Stimulated activated naive CD4-positive, alpha-beta T cell (primary cell): ENCODE measurements around the gene SLC25A13.

Experiments
- DNase-seq, 6 experiments: peaks; one replicate each; lab custom pipeline; 2025; lab: John Stamatoyannopoulos, UW

Gene SLC25A13

DNA sequence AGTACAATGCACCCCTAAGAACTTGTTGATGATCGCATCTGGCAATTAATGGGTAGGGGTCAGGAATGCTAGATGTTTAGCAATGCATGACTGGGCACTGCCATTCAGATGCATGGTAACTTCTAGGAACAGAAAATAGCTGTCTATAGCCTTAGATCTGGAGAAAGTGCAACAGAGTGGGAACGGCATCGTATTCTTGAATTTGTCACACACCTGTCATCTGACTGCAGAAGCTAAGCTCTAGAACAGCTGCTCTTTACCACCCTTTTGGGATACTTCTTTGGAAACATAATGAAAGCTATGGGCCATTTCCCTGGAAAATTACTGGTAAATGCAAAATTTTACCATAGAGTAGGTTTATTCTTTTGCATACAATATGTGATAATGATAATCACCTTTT lies 118.1 kb downstream of the SLC25A13 start:
- DNase-seq = no peak

DNA sequence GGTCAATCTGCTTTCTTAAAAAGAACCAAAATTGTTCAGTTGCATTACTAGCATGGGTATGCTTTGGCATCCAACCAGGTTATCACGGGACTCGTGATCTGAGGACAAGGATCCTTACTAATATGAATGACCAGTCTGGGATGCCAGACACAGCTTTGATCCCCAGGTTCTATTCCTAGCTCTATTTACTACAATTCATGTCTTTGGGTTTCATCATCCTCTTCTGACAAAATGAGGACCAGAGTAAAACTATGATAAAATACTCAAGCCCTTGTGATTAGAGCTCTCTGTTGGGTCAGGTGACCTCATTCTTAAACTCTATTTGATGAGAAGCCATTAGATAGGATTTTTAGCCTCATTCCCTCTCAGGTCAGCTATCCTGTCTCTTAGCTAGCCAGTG lies 119.8 kb downstream of the SLC25A13 start:
- no peak for DNase-seq

GRCh38 chr7:96200740-96201139 lies 121.2 kb downstream of the SLC25A13 start:
- no peak for DNase-seq

DNA sequence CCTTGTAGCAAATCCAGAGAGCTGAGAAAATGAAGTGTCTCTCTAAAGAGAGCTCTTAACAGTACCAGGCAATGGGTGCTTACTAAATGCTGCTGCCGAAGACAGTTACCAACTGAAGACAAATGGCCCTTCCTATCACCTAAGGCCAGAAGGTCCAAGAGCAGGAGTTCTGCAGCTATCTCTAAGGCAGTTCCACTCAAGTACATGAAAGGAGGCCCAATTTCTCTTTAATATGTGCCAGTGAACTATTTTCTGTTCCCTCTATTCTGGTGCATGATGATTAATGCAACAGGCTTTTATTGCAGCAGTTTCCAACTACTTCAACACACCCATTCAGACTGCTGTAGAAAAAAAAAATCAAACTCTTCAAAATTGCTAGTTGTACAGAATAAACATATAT lies 122.5 kb downstream of the SLC25A13 start:
- DNase-seq = no peak

- DNase-seq = no peak
These were observed 123.8 kb downstream of the SLC25A13 start for GRCh38 chr7:96198047-96198636.

GRCh38 chr7:96196676-96197075 lies 125.2 kb downstream of the SLC25A13 start:
- DNase-seq = no peak

DNA sequence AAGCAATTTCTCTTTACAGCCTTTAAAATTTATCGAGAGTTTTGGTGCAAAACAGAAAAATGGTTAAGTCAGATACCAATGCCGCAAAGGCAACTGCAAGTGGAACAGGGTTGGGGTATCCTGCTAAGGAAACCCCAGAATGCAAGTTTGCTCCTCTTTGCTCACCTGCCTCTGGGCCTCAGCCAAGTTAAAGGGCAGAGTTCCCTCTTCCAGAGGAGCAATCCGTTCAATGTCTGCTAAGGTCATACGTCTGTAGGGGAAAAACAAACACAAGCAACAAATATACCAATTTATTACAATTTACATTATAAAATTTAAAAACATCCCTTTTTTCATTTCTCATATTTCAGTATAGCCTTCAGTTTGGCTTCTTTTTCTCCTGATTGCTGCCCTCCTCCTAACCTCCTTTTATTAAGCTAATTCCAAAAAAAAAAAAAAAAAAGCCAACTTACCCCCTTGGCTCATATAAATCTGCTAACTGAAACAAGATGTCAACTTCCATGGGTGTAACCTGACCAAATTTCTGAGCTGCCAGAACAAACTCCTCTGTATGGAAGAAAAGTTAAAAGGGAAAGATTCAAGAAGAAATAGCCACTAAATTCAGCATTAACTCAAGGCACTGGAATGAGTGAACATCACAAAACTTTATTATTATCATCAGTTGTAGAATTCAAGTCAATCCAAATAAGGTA lies 132.6 kb downstream of the SLC25A13 start:
- DNase-seq = no peak

GRCh38 chr7:96188591-96188991 lies 133.3 kb downstream of the SLC25A13 start:
- no peak for DNase-seq

- DNase-seq = no peak
These were observed 133.7 kb downstream of the SLC25A13 start for GRCh38 chr7:96188174-96188581.

DNA sequence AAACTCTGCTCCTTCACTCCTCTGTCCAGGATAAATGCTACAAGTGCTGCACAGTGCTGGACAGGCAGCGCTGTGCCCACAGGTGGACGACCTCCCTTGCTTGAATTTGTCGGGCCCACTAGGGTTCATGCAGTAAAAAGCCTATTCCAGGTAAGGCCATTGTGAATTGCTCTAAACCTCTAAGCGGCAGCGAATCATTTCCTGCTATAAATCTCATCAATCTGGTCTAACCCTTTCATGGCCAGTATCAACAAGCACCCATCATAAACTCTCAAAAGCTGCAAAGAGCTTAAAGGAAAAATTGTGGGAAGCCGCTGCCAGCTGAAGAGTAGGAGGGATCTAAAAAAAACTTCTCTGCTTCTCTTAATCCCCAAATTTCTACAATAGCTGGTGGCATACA lies 134.2 kb downstream of the SLC25A13 start:
- DNase-seq = no peak

DNA sequence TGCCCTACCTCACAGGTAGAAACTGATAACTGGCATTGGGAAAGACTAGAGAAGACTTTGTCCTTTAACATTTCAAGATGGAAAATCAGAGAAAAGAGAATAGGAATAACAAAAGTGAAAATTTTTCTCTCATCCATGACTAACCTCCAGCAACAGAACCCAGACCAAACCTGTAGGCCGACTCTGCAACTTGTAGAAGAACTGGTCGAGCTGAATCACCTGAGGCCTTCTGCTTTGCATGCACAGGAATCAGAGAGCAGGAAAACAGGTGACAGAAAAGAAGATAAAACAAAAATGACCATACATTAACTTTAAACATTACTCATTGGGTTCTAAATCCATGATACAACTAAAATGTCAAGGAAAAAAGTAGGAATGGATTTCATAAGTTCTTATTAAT lies 137.1 kb downstream of the SLC25A13 start:
- no peak for DNase-seq

GRCh38 chr7:96183163-96183670 lies 138.7 kb downstream of the SLC25A13 start:
- DNase-seq = no peak

- DNase-seq = no peak
These were observed 139.3 kb downstream of the SLC25A13 start for GRCh38 chr7:96182424-96183158.

DNA sequence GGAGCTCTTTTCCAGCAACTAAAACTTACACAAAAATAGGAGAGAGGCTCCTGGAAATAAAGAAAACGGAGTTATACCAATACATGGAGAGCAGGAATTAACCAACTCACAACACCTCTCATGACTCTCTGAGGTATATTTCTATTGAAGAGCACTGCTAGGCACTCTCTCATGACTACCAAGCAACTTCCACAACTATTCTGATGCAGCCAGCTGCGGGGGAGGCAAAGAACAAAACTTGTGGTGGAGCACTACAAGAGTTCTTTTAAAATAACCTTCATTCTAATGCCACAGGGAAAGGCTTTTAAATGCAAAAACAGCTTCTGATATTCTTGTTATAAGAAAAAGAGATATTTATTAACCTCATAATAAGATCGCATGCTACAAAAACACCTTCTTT lies 140.7 kb downstream of the SLC25A13 start:
- DNase-seq = no peak

DNA sequence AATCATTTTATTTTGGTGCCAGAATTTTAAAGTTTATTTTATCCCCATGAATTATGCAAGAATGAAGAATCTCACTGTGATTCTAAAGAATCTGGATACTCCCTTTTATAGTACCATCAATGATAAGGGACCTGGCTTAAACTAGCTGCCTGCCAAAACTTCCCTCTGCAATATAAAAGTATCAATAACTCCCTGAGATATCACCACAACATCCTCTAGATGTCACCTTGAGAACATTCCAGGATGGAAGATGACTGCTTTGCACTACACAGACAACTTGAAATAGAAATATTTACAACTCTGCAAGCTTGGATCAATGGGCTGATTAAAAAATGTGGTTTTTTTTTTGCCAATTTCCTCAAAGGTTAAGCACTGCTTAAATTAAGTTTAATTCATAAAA lies 142.1 kb downstream of the SLC25A13 start:
- DNase-seq = no peak

DNA sequence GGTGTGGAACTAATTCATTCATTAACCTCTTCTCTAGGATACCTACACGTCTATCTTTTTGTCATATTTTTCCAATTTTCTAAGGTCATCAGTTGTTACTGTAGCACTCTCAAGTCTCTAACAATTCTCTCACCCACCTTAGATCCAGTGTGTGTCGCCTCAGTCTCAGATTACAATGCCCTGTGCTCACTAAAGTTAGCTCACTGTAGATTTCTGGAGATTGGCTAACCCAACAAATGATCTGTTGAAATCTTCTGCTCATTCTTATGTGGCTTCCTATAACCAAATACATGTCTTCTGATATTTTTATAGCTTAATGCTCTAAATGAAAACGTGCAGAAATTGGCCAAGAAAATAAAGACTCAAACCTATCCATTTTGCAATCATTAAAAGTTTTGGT lies 142.6 kb downstream of the SLC25A13 start:
- DNase-seq = no peak

GRCh38 chr7:96178581-96178980 lies 143.3 kb downstream of the SLC25A13 start:
- no peak for DNase-seq

DNA sequence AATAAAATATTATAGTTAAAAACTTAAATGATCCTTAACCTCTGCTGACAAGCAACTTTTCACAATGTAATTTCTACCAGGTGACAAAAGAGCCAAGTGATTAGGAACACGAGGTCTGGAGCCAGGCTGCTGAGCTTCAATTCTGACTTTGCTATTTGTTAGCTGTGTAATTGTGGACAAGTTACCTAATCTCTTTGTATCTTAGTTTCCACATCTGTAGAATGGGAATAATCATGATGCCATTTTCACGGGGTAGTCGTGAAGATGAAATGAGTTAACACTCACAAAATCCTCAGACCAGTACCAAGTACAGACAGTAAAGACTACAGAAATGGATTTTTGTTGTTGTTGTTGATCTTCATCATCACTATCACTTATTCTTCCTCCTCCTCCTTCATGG lies 144.5 kb downstream of the SLC25A13 start:
- no peak for DNase-seq

- DNase-seq = no peak
These were observed 147.1 kb downstream of the SLC25A13 start for GRCh38 chr7:96174812-96175211.

DNA sequence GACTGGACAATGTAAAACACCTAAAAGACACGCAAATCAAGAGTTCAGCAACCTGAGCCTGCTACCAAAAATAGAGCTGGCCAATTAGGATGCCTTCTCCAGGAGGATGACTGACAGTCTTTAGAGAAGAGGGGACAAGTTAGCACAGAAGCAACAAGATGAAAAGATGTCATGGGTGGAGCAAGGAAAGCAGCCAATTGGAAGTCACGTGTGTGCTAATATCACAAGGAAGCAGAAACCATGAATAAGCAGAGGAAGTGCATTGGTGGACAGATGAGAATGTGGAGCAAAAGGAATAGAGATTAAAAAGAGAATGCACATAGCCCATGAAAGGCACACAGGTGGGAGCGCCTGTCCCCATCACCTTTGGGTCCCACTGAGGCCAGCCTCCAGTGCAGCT lies 148.1 kb downstream of the SLC25A13 start:
- no peak for DNase-seq

DNA sequence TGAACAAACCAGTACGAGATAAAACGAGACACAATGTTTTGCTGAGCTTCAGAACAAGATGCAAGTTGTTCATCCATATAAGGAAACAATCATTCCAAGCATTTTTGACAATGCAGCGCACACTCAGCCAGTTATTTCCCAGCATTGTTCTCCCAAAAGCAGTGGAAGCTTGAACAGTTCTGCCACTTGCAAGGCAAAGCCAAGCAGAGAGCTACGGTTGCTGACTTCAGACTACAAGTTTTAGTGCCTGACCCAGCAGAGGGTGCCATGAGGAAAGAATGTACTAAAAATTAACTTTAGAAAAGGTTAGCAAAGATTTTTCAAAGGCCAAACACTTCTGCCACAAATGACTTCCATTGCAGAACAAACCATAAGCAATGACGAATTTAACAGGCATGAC lies 152.5 kb downstream of the SLC25A13 start:
- DNase-seq = no peak

GRCh38 chr7:96167424-96167823 lies 154.5 kb downstream of the SLC25A13 start:
- no peak for DNase-seq

DNA sequence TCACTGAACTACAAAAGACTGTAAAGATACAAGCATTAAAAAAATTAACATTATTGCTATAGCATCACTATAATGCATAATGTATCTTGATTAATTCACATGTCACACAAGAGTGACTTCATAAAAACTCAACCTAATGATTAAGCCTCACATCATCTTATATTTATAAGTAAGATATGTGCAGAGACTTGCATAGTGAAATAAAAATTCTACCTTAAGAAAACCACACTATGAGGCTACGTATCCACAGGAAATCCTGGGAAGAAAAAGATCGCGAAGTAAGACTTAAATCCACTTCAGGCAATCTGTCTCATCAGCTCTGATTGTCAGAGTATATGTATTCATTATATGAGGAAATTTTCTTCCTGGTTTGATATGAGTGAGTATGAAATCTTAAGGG lies 160.0 kb downstream of the SLC25A13 start:
- DNase-seq = no peak
